HepG2 (cell line): Measurements from ENCODE around the gene PRKAR1B. TPM values are rescaled to one million over a fixed set of nuclear protein-coding genes. Genes with fewer than 3 reads are reported as not detected.

ENCODE experiments used
- ATAC-seq: fragments of 200-7000 bp; cut with Tn5 transposase; 3 replicates; pipeline ENCODE4 v1.9.1; 2020; ENCODE audit warnings: mild to moderate bottlenecking, moderate library complexity
- BruUV-seq: library from RNA; stranded (reverse); fragments of 400-500 nt; replicated peaks from 2 replicates; lab custom pipeline; 2021; lab: Mats Ljungman, UMichigan
- CTCF ChIA-PET: fragments of 300-600 bp; formaldehyde crosslinking; extraction: SDS; loops from one replicate; lab custom pipeline; 2021; ENCODE audit warnings: low total read pairs, inconsistent platforms, low intra/inter-chr PET ratio; lab: Yijun Ruan, JAX
- POLR2A ChIA-PET: fragments of 350-600 bp; sonication (Branson Sonifier 250); formaldehyde crosslinking; loops from one replicate; lab custom pipeline; 2020; ENCODE audit warnings: antibody characterized with exemption, inconsistent platforms; lab: Yijun Ruan, JAX
- DNase-seq: peaks from one replicate; pipeline ENCODE4 v3.0.0-alpha.2; 2015; ENCODE audit warnings: low spot score
- FAIRE-seq: peaks from 3 replicates; lab custom pipeline; 2011; peaks lifted over from hg19 to GRCh38; lab: Jason Lieb, UNC
- H2AFZ ChIP-seq: one replicate; pipeline ENCODE4 v1.6.1; 2011; ENCODE audit warnings: low read length, inconsistent platforms
- H3K27ac ChIP-seq: fragments of 300-600 bp; 3 replicates; pipeline ENCODE4 v1.8.0; 2011; ENCODE audit warnings: mixed run types, mild to moderate bottlenecking, mixed read lengths, low read length, inconsistent platforms; ENCODE audit not compliant: insufficient read depth; ENCODE audit errors: extremely low read length
- H3K27me3 ChIP-seq, 2 experiments: fragments of 200-600 bp in 1 of 2; 2 replicates in 1 of 2; 3 replicates in 1 of 2; pipeline versions ENCODE4 v1.6.0 to v1.8.0; 2011; ENCODE audit warnings: low read length in 2 of 2, mild to moderate bottlenecking in 2 of 2, moderate library complexity in 2 of 2, inconsistent platforms in 1 of 2; ENCODE audit not compliant: insufficient read depth in 2 of 2, control insufficient read depth in 1 of 2
- H3K36me3 ChIP-seq, 2 experiments: fragments of 200-600 bp in 1 of 2; replicated peaks in 1 of 2; 2 replicates in 1 of 2; 3 replicates in 1 of 2; pipeline versions ENCODE4 v1.5.1 to v1.8.0; 2011; ENCODE audit warnings: low read length in 2 of 2, inconsistent platforms in 1 of 2; ENCODE audit not compliant: insufficient read depth in 2 of 2, control insufficient read depth in 1 of 2
- H3K4me1 ChIP-seq: 2 replicates; pipeline ENCODE4 v1.5.1; 2012; ENCODE audit warnings: low read length, inconsistent platforms; ENCODE audit not compliant: insufficient read depth
- H3K4me2 ChIP-seq: 2 replicates; pipeline ENCODE4 v1.6.0; 2011; ENCODE audit warnings: low read depth, low read length, inconsistent platforms
- H3K4me3 ChIP-seq, 3 experiments: fragments of 200-600 bp in 1 of 3; sonication (generic), shearing (Covaris generic) in 1 of 3; replicated peaks in 1 of 3; 2 replicates each; pipeline ENCODE4 v1.5.1; 2011 to 2016; ENCODE audit warnings: low read length in 3 of 3, inconsistent platforms in 2 of 3, low read depth in 2 of 3, mild to moderate bottlenecking in 2 of 3, control low read depth in 1 of 3, mixed read lengths in 1 of 3; ENCODE audit not compliant: insufficient read depth in 1 of 3
- H3K79me2 ChIP-seq: one replicate; pipeline ENCODE4 v1.6.1; 2011; ENCODE audit warnings: low read length, inconsistent platforms; ENCODE audit not compliant: insufficient read depth
- H3K9ac ChIP-seq: 2 replicates; pipeline ENCODE4 v1.6.0; 2011; ENCODE audit warnings: mild to moderate bottlenecking, low read depth, low read length, inconsistent platforms; ENCODE audit not compliant: insufficient read depth
- H3K9me3 ChIP-seq: 2 replicates; pipeline ENCODE4 v1.5.1; 2012; ENCODE audit warnings: mild to moderate bottlenecking, low read length
- H4K20me1 ChIP-seq: 2 replicates; pipeline ENCODE4 v1.6.0; 2011; ENCODE audit warnings: inconsistent platforms, mild to moderate bottlenecking, low read length, moderate library complexity; ENCODE audit not compliant: insufficient read depth
- FOXP1 ChIP-seq, 2 experiments: fragments of 450-650 bp in 1 of 2; IDR thresholded peaks; 2 replicates each; pipeline ENCODE4 v1.6.1; 2017 to 2018; ENCODE audit warnings: antibody characterized with exemption in 1 of 2
- KDM1A ChIP-seq: IDR thresholded peaks from 2 replicates; pipeline ENCODE4 v1.6.1; 2016; ENCODE audit warnings: missing compliant biosample characterization
- NAIF1 ChIP-seq: sonication (generic); formaldehyde crosslinking; IDR thresholded peaks from 2 replicates; pipeline ENCODE4 v1.5.0; 2020; ENCODE audit warnings: mild to moderate bottlenecking, missing genetic modification reagents, borderline replicate concordance
- THYN1 ChIP-seq: sonication (generic); formaldehyde crosslinking; IDR thresholded peaks from 2 replicates; pipeline ENCODE4 v1.8.1; 2023; ENCODE audit warnings: low read depth, mild to moderate bottlenecking, moderate library complexity, missing genetic modification reagents, borderline replicate concordance
- ZNF235 ChIP-seq: sonication (generic); formaldehyde crosslinking; IDR thresholded peaks from 2 replicates; pipeline ENCODE4 v1.8.1; 2023; ENCODE audit warnings: mild to moderate bottlenecking, missing genetic modification reagents, borderline replicate concordance
- ZNF354B ChIP-seq: sonication (generic); formaldehyde crosslinking; IDR thresholded peaks from 2 replicates; pipeline ENCODE4 v1.8.0; 2022; ENCODE audit warnings: mild to moderate bottlenecking, missing genetic modification reagents
- ZNF652 ChIP-seq: IDR thresholded peaks from 2 replicates; pipeline ENCODE4 v1.6.1; 2016; ENCODE audit warnings: low read depth, borderline replicate concordance
- ZNF703 ChIP-seq: sonication (generic); formaldehyde crosslinking; IDR thresholded peaks from 2 replicates; pipeline ENCODE4 v1.5.1; 2020; ENCODE audit warnings: missing genetic modification reagents, mild to moderate bottlenecking, moderate library complexity, borderline replicate concordance
- ZNF850 ChIP-seq: sonication (generic); formaldehyde crosslinking; conservative IDR thresholded peaks from 2 replicates; pipeline ENCODE4 v1.9.0; 2021; ENCODE audit warnings: mild to moderate bottlenecking, missing genetic modification reagents
- whole genome bisulfite sequencing: methylation state at CpG from one replicate; pipeline ENCODE4 v1.1.6; 2017; ENCODE audit warnings: low lambda C conversion rate; 5-methylcytosine and 5-hydroxymethylcytosine counted together
- in situ Hi-C: cut with HindIII; loops from 2 replicates; pipeline ENCODE4 v1.10.0; 2017; ENCODE audit warnings: low pct_unique_long_range_greater_than_20kb; ENCODE audit not compliant: extremely low pct_ligation_motif_present
- intact Hi-C: fragments of 100-400 bp; cut with micrococcal nuclease; formaldehyde crosslinking; loops from one replicate; pipeline ENCODE4 v1.10.0; 2022; ENCODE audit not compliant: unreplicated experiment
- polyA plus RNA-seq, 8 experiments: library from polyadenylated mRNA; depleted of rRNA in 3 of 8; stranded (reverse) in 7 of 8; unstranded in 1 of 8; fragments of >200 nt; fragmentation: Illumina TruSeq in 4 of 8; extraction: Trizol in 4 of 8; gene quantifications; 2 replicates each; pipeline versions ENCODE4 v1.2.1 to v1.2.3, GENCODE V29; 2011 to 2016; ENCODE audit warnings: low read depth in 4 of 8, missing spikeins in 1 of 8, mixed read lengths in 1 of 8; ENCODE audit not compliant: insufficient read depth in 1 of 8
- total RNA-seq, 5 experiments: library from RNA; depleted of rRNA; stranded (reverse); fragments of >200 nt; fragmentation: Illumina TruSeq; extraction: Trizol; gene quantifications; 2 replicates each; pipeline ENCODE4 v1.2.3, GENCODE V29; 2016; ENCODE audit warnings: low read depth in 1 of 5
- TF ChIP-seq, protein P1 (sequence below): sonication (generic); formaldehyde crosslinking; IDR thresholded peaks from 2 replicates; pipeline ENCODE4 v1.8.0; 2022; ENCODE audit warnings: mild to moderate bottlenecking, missing genetic modification reagents, borderline replicate concordance
- TF ChIP-seq, protein P2 (sequence below): sonication (generic); formaldehyde crosslinking; IDR thresholded peaks from 2 replicates; pipeline ENCODE4 v1.5.1; 2020; ENCODE audit warnings: mild to moderate bottlenecking, missing genetic modification reagents, moderate library complexity

Gene PRKAR1B
- total and polyA plus RNA-seq, 2 of the 13 experiments (the other 11 are each of a cell fraction or from before 2014, with no cell fraction given) = 7.9 to 28.2 TPM

DNA sequence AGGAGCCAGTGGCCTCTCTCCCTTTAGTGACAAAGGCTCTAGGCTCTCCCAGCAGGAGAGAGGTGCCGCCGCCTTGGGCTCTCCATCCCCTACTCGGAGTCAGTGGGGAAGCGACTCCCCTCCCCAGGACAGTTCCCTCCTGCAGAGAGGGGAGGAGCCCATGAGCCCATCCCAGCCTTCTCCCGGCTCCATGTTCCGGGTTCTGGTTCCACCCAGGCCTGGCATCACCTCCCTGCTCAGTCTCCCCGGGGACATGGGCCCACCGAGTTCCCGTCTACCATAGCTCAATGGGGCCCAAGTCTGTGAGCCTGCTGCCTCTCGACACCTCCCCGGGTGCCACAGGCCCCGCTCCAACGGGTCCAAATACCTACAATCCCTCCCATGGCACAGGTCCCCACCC, 67.1 kb downstream of the PRKAR1B start:
- no TSS peak for BruUV-seq
- H3K9ac ChIP-seq = no peak overlapping the region
- ATAC-seq = no peak; the same call in 2 of the 3 replicates
- POLR2A ChIA-PET = no interaction called here
- no peak overlapping the region for H3K4me3 ChIP-seq
- H3K36me3 ChIP-seq = peaks cover 0 to 2% of the 10 kb centered on the region in 2 experiments; a peak in 1 of 5 replicates
- no peak overlapping the region for H3K4me2 ChIP-seq
- WGBS = 89% methylated on average over 9 of the region's 13 CpGs
- TF ChIP-seq, protein P1, sequence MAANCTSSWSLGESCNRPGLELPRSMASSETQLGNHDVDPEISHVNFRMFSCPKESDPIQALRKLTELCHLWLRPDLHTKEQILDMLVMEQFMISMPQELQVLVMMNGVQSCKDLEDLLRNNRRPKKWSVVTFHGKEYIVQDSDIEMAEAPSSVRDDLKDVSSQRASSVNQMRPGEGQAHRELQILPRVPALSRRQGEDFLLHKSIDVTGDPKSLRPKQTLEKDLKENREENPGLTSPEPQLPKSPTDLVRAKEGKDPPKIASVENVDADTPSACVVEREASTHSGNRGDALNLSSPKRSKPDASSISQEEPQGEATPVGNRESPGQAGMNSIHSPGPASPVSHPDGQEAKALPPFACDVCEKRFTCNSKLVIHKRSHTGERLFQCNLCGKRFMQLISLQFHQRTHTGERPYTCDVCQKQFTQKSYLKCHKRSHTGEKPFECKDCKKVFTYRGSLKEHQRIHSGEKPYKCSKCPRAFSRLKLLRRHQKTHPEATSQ (CRISPR knock-in tag) = no peak
- TF ChIP-seq ZNF354B (CRISPR knock-in tag) (no peak), ZNF850 (no peak), THYN1 (CRISPR knock-in tag) (no peak), ZNF235 (CRISPR knock-in tag) (no peak), ZNF652 (CRISPR knock-in tag) (no peak), ZNF703 (CRISPR knock-in tag) (no peak), KDM1A (CRISPR knock-in tag) (no peak), FOXP1 (IDR thresholded peaks at IDR 0.05) (no peak), FOXP1 (CRISPR knock-in tag; IDR thresholded peaks at IDR 0.05) (no peak), NAIF1 (no peak)
- TF ChIP-seq, protein P2, sequence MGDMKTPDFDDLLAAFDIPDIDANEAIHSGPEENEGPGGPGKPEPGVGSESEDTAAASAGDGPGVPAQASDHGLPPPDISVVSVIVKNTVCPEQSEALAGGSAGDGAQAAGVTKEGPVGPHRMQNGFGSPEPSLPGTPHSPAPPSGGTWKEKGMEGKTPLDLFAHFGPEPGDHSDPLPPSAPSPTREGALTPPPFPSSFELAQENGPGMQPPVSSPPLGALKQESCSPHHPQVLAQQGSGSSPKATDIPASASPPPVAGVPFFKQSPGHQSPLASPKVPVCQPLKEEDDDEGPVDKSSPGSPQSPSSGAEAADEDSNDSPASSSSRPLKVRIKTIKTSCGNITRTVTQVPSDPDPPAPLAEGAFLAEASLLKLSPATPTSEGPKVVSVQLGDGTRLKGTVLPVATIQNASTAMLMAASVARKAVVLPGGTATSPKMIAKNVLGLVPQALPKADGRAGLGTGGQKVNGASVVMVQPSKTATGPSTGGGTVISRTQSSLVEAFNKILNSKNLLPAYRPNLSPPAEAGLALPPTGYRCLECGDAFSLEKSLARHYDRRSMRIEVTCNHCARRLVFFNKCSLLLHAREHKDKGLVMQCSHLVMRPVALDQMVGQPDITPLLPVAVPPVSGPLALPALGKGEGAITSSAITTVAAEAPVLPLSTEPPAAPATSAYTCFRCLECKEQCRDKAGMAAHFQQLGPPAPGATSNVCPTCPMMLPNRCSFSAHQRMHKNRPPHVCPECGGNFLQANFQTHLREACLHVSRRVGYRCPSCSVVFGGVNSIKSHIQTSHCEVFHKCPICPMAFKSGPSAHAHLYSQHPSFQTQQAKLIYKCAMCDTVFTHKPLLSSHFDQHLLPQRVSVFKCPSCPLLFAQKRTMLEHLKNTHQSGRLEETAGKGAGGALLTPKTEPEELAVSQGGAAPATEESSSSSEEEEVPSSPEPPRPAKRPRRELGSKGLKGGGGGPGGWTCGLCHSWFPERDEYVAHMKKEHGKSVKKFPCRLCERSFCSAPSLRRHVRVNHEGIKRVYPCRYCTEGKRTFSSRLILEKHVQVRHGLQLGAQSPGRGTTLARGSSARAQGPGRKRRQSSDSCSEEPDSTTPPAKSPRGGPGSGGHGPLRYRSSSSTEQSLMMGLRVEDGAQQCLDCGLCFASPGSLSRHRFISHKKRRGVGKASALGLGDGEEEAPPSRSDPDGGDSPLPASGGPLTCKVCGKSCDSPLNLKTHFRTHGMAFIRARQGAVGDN (CRISPR knock-in tag) = no peak
- TF ChIP-seq, all 625 proteins: peak for 0
- H3K4me1 ChIP-seq = peaks cover 5% of the 10 kb centered on the region
- no peaks in the 10 kb centered on the region for H3K9me3 ChIP-seq
- no peak overlapping the region for H2AFZ ChIP-seq
- no peaks in the 10 kb centered on the region; the same call in 1 of the 2 replicates for H4K20me1 ChIP-seq
- FAIRE-seq (no peak), DNase-seq (no peak)
- CTCF ChIA-PET = no interaction called here
- in situ Hi-C loops (no loop called here), intact Hi-C loops (no loop called here)
- no peak overlapping the region for H3K27ac ChIP-seq
- no peaks in the 10 kb centered on the region for H3K27me3 ChIP-seq
- no peaks in the 10 kb centered on the region for H3K79me2 ChIP-seq
